Vagina (tissue), 2 donors: Measurements from ENCODE around the gene EDN1. TPM values are rescaled to one million over a fixed set of nuclear protein-coding genes. Genes with fewer than 3 reads are reported as not detected.
A peak's percentile ranks its signal among the peaks of the same experiment; 100 is the strongest.

Source experiments
- DNase-seq, 2 donors: peaks; one replicate each; pipeline ENCODE4 v3.0.0-alpha.2; 2017; ENCODE audit errors: extremely low spot score in 2 of 2
- H3K27ac ChIP-seq: fragments of 200-600 bp; sonication (generic); one replicate; pipeline ENCODE4 v1.5.1; 2019
- H3K27me3 ChIP-seq: fragments of 200-600 bp; sonication (generic); one replicate; pipeline ENCODE4 v1.5.1; 2019
- H3K36me3 ChIP-seq, 2 donors: fragments of 200-600 bp; sonication (generic); one replicate each; pipeline ENCODE4 v1.5.1; 2017 to 2019
- H3K4me1 ChIP-seq: fragments of 200-600 bp; sonication (generic); one replicate; pipeline ENCODE4 v1.5.1; 2019
- H3K4me3 ChIP-seq, 2 donors: fragments of 200-600 bp; sonication (generic); 1 replicate in 1 of 2; 2 replicates in 1 of 2; pipeline ENCODE4 v1.5.1; 2016 to 2019
- H3K9me3 ChIP-seq: fragments of 200-600 bp; sonication (generic); one replicate; pipeline ENCODE4 v1.5.1; 2019
- POLR2A ChIP-seq, 2 donors: fragments of 450-650 bp; IDR thresholded peaks; one replicate each; pipeline ENCODE4 v1.6.1; 2017; ENCODE audit warnings: antibody characterized with exemption in 2 of 2, mild to moderate bottlenecking in 2 of 2, moderate library complexity in 2 of 2
- POLR2AphosphoS5 ChIP-seq, 2 donors: sonication (generic); formaldehyde crosslinking; IDR thresholded peaks; one replicate each; pipeline ENCODE4 v1.9.0; 2017; ENCODE audit warnings: antibody characterized with exemption in 2 of 2, mild to moderate bottlenecking in 2 of 2, low read depth in 1 of 2; ENCODE audit not compliant: insufficient read depth in 1 of 2
- intact Hi-C: fragments of 100-400 bp; cut with DNase I; formaldehyde crosslinking; loops from one replicate; pipeline ENCODE4 v1.15.1; 2023
- total RNA-seq: library from RNA; depleted of rRNA; stranded (reverse); fragments of >200 nt; gene quantifications from one replicate; pipeline ENCODE4 v1.2.3, GENCODE V29; 2016
- TF ChIP-seq, protein P1 (sequence below), 3 experiments: fragments of 450-650 bp in 2 of 3; fragments of 200-600 bp in 1 of 3; sonication (generic) in 1 of 3; IDR thresholded peaks; one replicate each; pipeline ENCODE4 v1.5.1; 2017 to 2019; ENCODE audit warnings: antibody characterized with exemption in 3 of 3, mild to moderate bottlenecking in 2 of 3, moderate library complexity in 2 of 3

The EDN1 gene
- 7.1 TPM for total RNA-seq

DNA sequence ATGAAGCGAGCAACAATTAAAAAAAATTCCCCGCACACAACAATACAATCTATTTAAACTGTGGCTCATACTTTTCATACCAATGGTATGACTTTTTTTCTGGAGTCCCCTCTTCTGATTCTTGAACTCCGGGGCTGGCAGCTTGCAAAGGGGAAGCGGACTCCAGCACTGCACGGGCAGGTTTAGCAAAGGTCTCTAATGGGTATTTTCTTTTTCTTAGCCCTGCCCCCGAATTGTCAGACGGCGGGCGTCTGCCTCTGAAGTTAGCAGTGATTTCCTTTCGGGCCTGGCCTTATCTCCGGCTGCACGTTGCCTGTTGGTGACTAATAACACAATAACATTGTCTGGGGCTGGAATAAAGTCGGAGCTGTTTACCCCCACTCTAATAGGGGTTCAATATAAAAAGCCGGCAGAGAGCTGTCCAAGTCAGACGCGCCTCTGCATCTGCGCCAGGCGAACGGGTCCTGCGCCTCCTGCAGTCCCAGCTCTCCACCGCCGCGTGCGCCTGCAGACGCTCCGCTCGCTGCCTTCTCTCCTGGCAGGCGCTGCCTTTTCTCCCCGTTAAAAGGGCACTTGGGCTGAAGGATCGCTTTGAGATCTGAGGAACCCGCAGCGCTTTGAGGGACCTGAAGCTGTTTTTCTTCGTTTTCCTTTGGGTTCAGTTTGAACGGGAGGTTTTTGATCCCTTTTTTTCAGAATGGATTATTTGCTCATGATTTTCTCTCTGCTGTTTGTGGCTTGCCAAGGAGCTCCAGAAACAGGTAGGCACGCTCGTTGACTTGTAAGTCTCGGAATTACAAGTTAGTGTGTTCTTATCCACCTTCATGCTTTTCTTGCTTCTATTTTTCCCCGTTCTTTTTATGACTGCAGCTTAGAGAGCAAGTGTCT lies at the start of gene EDN1:
Gene EDN1 (plus strand): TSS at position 429 of the 888 bp plus-strand sequence. CDS start 269 bp downstream, at position 698.
- intact Hi-C loops: loop anchor here (10.0 kb wide), 1 partner anchor 315 kb away; no protein-coding TSS in a partner anchor
- Histone ChIP-seq H3K27ac (peak within 1 kb of the TSS; percentile 58), H3K36me3 (no peaks in the 10 kb centered on the region), H3K4me3 (peak within 1 kb of the TSS; percentile 45 to 47), H3K9me3 (no peaks in the 10 kb centered on the region), H3K4me1 (peaks cover 18% of the 10 kb centered on the region), H3K27me3 (no peaks in the 10 kb centered on the region)
- DNase-seq: no peak
- TF ChIP-seq POLR2A (IDR thresholded peaks at IDR 0.05) (peak in 1 of 2 donors; percentile 8), POLR2AphosphoS5 (IDR thresholded peaks at IDR 0.05; ENCODE audit: insufficient read depth in 1 of 2, low read depth in 1 of 2) (peak; percentile 58 to 68)
- TF ChIP-seq, protein P1, sequence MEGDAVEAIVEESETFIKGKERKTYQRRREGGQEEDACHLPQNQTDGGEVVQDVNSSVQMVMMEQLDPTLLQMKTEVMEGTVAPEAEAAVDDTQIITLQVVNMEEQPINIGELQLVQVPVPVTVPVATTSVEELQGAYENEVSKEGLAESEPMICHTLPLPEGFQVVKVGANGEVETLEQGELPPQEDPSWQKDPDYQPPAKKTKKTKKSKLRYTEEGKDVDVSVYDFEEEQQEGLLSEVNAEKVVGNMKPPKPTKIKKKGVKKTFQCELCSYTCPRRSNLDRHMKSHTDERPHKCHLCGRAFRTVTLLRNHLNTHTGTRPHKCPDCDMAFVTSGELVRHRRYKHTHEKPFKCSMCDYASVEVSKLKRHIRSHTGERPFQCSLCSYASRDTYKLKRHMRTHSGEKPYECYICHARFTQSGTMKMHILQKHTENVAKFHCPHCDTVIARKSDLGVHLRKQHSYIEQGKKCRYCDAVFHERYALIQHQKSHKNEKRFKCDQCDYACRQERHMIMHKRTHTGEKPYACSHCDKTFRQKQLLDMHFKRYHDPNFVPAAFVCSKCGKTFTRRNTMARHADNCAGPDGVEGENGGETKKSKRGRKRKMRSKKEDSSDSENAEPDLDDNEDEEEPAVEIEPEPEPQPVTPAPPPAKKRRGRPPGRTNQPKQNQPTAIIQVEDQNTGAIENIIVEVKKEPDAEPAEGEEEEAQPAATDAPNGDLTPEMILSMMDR (IDR thresholded peaks at IDR 0.05): peak in 1 of 3 experiments; percentile 22

DNA sequence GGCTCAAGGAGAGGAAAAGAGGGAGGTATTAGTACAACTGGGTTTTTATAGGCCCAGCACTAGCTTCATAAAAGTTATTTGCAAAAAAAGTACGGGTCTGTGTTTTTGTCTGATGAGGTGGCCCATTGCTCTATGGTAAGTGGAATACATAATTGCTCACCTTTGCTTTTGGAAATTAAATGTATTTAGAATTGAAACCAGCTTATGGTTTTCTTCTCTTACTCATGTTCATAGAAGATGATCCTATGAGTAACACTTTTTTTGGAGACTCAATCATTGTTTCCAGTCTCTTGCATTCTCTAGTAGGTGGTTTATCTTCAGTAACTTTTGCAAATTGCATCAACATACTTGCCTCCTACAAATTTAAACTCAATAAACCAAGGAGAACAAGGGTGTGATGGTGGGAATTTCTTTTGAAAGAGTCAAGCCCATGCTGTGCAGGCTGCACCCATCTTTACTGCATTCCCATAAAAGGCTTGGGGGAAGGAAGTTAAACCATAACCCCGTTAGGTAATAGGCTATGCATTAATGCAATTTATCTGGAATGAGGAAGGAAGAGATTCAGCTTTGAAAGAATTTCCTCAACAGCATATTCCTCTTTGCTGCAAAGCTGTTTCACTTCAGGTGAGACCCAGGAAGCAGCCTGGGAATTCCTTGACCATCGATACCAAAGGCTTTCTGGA lies 48.5 kb upstream of the EDN1 start:
- no peaks in the 10 kb centered on the region for H3K9me3 ChIP-seq
- intact Hi-C loops: no loop called here
- H3K4me3 ChIP-seq: no peak overlapping the region
- peaks cover 11% of the 10 kb centered on the region for H3K4me1 ChIP-seq
- no peak for DNase-seq
- TF ChIP-seq, protein P1 (IDR thresholded peaks at IDR 0.05): no peak
- TF ChIP-seq POLR2AphosphoS5 (IDR thresholded peaks at IDR 0.05; ENCODE audit: insufficient read depth in 1 of 2, low read depth in 1 of 2) (no peak), POLR2A (IDR thresholded peaks at IDR 0.05) (no peak)
- H3K27me3 ChIP-seq: no peaks in the 10 kb centered on the region
- H3K36me3 ChIP-seq: no peaks in the 10 kb centered on the region
- H3K27ac ChIP-seq: no peak overlapping the region

DNA sequence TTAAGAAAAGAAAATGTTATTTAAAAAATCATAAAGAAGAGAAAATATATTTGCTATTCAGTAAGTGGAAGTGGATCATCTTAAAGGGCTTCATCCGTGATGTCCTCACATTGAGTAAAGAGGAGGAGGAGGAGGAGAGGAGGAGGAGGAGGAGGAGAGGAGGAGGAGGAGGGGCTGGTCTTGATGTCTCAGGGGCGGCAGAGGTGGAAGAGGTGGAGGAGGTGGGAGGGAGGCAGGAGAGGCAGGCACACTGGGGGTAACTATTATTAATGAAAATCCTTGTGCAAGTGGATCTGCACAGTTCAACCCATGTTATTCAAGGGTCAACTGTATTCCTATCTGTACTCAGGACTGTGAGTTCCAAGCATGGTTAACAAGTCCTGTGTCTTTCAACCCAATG lies 47.0 kb upstream of the EDN1 start:
- TF ChIP-seq POLR2A (IDR thresholded peaks at IDR 0.05) (no peak), POLR2AphosphoS5 (IDR thresholded peaks at IDR 0.05; ENCODE audit: insufficient read depth in 1 of 2, low read depth in 1 of 2) (no peak)
- TF ChIP-seq, protein P1 (IDR thresholded peaks at IDR 0.05): no peak
- intact Hi-C loops: no loop called here
- DNase-seq: no peak
- H3K9me3 ChIP-seq: no peaks in the 10 kb centered on the region
- no peak overlapping the region for H3K4me3 ChIP-seq
- no peaks in the 10 kb centered on the region for H3K27me3 ChIP-seq
- H3K27ac ChIP-seq: no peak overlapping the region
- no peaks in the 10 kb centered on the region for H3K36me3 ChIP-seq
- H3K4me1 ChIP-seq: peaks cover 11% of the 10 kb centered on the region

DNA sequence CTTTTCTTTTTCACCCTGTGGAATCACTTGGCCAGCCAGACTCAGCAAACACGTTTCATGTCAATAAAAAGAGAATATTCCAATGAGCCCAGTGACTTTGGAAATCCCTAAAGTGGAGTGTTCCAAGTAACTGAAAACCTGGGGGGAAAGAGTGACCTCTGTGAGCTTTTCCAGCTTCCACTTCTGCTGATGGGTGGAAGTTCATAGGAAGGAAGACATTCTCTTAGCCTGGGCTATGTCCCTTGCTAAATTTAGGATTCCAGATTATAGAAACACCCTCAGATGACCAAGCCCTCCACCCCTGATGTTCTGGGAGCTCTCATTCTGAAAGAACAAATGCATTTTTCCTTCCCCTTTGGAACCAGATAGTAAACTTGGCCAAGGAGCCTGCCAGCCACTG lies 44.8 kb upstream of the EDN1 start:
- DNase-seq: no peak
- intact Hi-C loops: no loop called here
- Histone ChIP-seq H3K4me3 (no peak overlapping the region), H3K4me1 (peaks cover 11% of the 10 kb centered on the region), H3K27me3 (no peaks in the 10 kb centered on the region), H3K9me3 (no peaks in the 10 kb centered on the region), H3K27ac (no peak overlapping the region), H3K36me3 (no peaks in the 10 kb centered on the region)
- TF ChIP-seq, protein P1 (IDR thresholded peaks at IDR 0.05): no peak
- TF ChIP-seq POLR2AphosphoS5 (IDR thresholded peaks at IDR 0.05; ENCODE audit: insufficient read depth in 1 of 2, low read depth in 1 of 2): no peak
- no peak for TF ChIP-seq POLR2A (IDR thresholded peaks at IDR 0.05)
